GM20431 (cell line): ENCODE measurements around the gene GIMAP8.

ENCODE experiments used
- in situ Hi-C: fragments of 300-500 bp; cut with MseI, MboI; formaldehyde crosslinking; loops from one replicate; pipeline ENCODE4 v1.15.0; 2020; ENCODE audit warnings: low sequenced_read_pairs; ENCODE audit not compliant: unreplicated experiment

Gene GIMAP8

GRCh38 chr7:150432915-150433892 lies 17.2 kb upstream of the GIMAP8 start:
- in situ Hi-C loops, result no loop called here

- in situ Hi-C loops, result no loop called here
Measured at GRCh38 chr7:150434240-150434639, 16.2 kb upstream of the GIMAP8 start.

GRCh38 chr7:150435047-150435389 lies 15.4 kb upstream of the GIMAP8 start:
- in situ Hi-C loops, result no loop called here

GRCh38 chr7:150435390-150436073 lies 14.9 kb upstream of the GIMAP8 start:
- in situ Hi-C loops, result no loop called here

GRCh38 chr7:150439967-150440366 lies 10.5 kb upstream of the GIMAP8 start:
- in situ Hi-C loops, result no loop called here

- in situ Hi-C loops, result no loop called here
Measured at GRCh38 chr7:150441524-150441923, 8.9 kb upstream of the GIMAP8 start.

GRCh38 chr7:150442811-150443210 lies 7.6 kb upstream of the GIMAP8 start:
- in situ Hi-C loops, result no loop called here

GRCh38 chr7:150443793-150444540 lies 6.5 kb upstream of the GIMAP8 start:
- in situ Hi-C loops, result no loop called here

- in situ Hi-C loops, result no loop called here
Measured at GRCh38 chr7:150444674-150445365, 5.6 kb upstream of the GIMAP8 start.

GRCh38 chr7:150446288-150446938 lies 4.0 kb upstream of the GIMAP8 start:
- in situ Hi-C loops, result no loop called here

- in situ Hi-C loops, result no loop called here
Measured at GRCh38 chr7:150447966-150448788, 2.3 kb upstream of the GIMAP8 start.

GRCh38 chr7:150448789-150449147 lies 1.7 kb upstream of the GIMAP8 start:
- in situ Hi-C loops, result no loop called here

- in situ Hi-C loops, result no loop called here
Measured at GRCh38 chr7:150449206-150449952, 1.1 kb upstream of the GIMAP8 start.

- in situ Hi-C loops, result no loop called here
Measured at GRCh38 chr7:150451097-150451793, 815 bp downstream of the GIMAP8 start.

- in situ Hi-C loops, result no loop called here
Measured at GRCh38 chr7:150451833-150452461, 1.5 kb downstream of the GIMAP8 start.

GRCh38 chr7:150453181-150453580 lies 2.8 kb downstream of the GIMAP8 start:
- in situ Hi-C loops, result no loop called here

- in situ Hi-C loops, result no loop called here
Measured at GRCh38 chr7:150453892-150454291, 3.5 kb downstream of the GIMAP8 start.
